Spinal cord (tissue), 10 donors: ENCODE results near the gene XCL2. TPM values are rescaled to one million over a fixed set of nuclear protein-coding genes. Genes with fewer than 3 reads are reported as not detected.
"Not testable (repeated sequence)": the region's sequence is repeated elsewhere in the genome, so short reads cannot be mapped to it uniquely, and the experiment has no call there.

Experiments
- DNase-seq, 6 donors: peaks; one replicate each; pipeline versions ENCODE4 v3.0.0 to v3.0.0-alpha.2; 2013 to 2015; ENCODE audit warnings: low spot score in 6 of 6, low read depth in 4 of 6
- H3K27ac ChIP-seq: one replicate; pipeline ENCODE4 v1.5.1; 2013; ENCODE audit warnings: low read depth, low read length, control low read depth
- H3K27me3 ChIP-seq: one replicate; pipeline ENCODE4 v1.6.1; 2013; ENCODE audit warnings: low read length; ENCODE audit not compliant: control insufficient read depth, insufficient read depth
- H3K36me3 ChIP-seq: one replicate; pipeline ENCODE4 v1.6.1; 2013; ENCODE audit warnings: low read length; ENCODE audit not compliant: control insufficient read depth, insufficient read depth
- H3K4me1 ChIP-seq: one replicate; pipeline ENCODE4 v1.6.1; 2013; ENCODE audit warnings: low read length; ENCODE audit not compliant: control insufficient read depth, insufficient read depth
- H3K4me3 ChIP-seq: one replicate; pipeline ENCODE4 v1.5.1; 2013; ENCODE audit warnings: low read depth, low read length, control low read depth
- H3K9me3 ChIP-seq: one replicate; pipeline ENCODE4 v1.6.1; 2013; ENCODE audit warnings: low read length; ENCODE audit not compliant: control insufficient read depth, insufficient read depth
- WGBS: methylation state at CpG from one replicate; pipeline ENCODE4 v1.1.5; 2013; ENCODE audit warnings: missing lambda C conversion rate; ENCODE audit not compliant: insufficient coverage; 5-methylcytosine and 5-hydroxymethylcytosine counted together
- polyA plus RNA-seq, 2 donors: library from polyadenylated mRNA; unstranded; fragments of 120-200 nt; gene quantifications; one replicate each; pipeline ENCODE4 v1.2.1, GENCODE V29; 2013; ENCODE audit not compliant: insufficient read length in 2 of 2
- total RNA-seq, 2 donors: library from RNA; depleted of rRNA in 1 of 2; stranded (reverse); fragments of 120-200 nt in 1 of 2; fragments of >200 nt in 1 of 2; gene quantifications; one replicate each; pipeline versions ENCODE4 v1.2.3 to v1.2.4, GENCODE V29; 2013 to 2014
- donor health status: healthy.

The XCL2 gene
- total and polyA plus RNA-seq, 4 donors, result 0.33 TPM; not detected in 3

- H3K27ac ChIP-seq, H3K36me3 ChIP-seq, DNase-seq, H3K4me3 ChIP-seq, H3K9me3 ChIP-seq, H3K4me1 ChIP-seq, H3K27me3 ChIP-seq: not testable (repeated sequence)
- WGBS, result 86% methylated on average over 4 of the region's 7 CpGs
Measured at GRCh38 chr1:168580991-168581390, 37.2 kb upstream of the XCL2 start.

GRCh38 chr1:168580290-168580689 lies 36.5 kb upstream of the XCL2 start:
- WGBS, result no CpG with 5 or more reads among the region's 2 CpGs
- not testable (repeated sequence) for H3K27me3 ChIP-seq, H3K9me3 ChIP-seq

GRCh38 chr1:168578531-168579185 lies 34.9 kb upstream of the XCL2 start:
- not testable (repeated sequence) for H3K27me3 ChIP-seq, H3K9me3 ChIP-seq, H3K4me1 ChIP-seq, H3K27ac ChIP-seq, H3K36me3 ChIP-seq, DNase-seq, H3K4me3 ChIP-seq
- 71% methylated on average over 2 of the region's 2 CpGs for WGBS

More at GRCh38 chr1:168580290-168580689, 36.5 kb upstream of the XCL2 start:
- not testable (repeated sequence) for H3K4me3 ChIP-seq, DNase-seq, H3K4me1 ChIP-seq, H3K27ac ChIP-seq, H3K36me3 ChIP-seq

- H3K27me3 ChIP-seq, DNase-seq, H3K36me3 ChIP-seq, H3K27ac ChIP-seq, H3K4me1 ChIP-seq, H3K4me3 ChIP-seq, H3K9me3 ChIP-seq: not testable (repeated sequence)
- WGBS, result no CpG with 5 or more reads among the region's 6 CpGs
Measured at GRCh38 chr1:168576245-168576688, 32.5 kb upstream of the XCL2 start, which contains the start of gene XCL1. TSS of gene XCL1 (plus strand) at chr1:168576605. CDS start at chr1:168576638, 33 bp downstream.

- H3K27ac ChIP-seq, H3K27me3 ChIP-seq, H3K36me3 ChIP-seq, H3K4me3 ChIP-seq, H3K9me3 ChIP-seq, H3K4me1 ChIP-seq, DNase-seq: not testable (repeated sequence)
- WGBS, result no CpG with 5 or more reads among the region's 4 CpGs
Measured at GRCh38 chr1:168574234-168574633, 30.4 kb upstream of the XCL2 start.

GRCh38 chr1:168572633-168573032 lies 28.8 kb upstream of the XCL2 start:
- WGBS, result 100% methylated on average over 2 of the region's 3 CpGs
- Histone ChIP-seq H3K27ac (no peak overlapping the region), H3K4me1 (no peaks in the 10 kb centered on the region), H3K4me3 (no peak overlapping the region), H3K27me3 (no peaks in the 10 kb centered on the region), H3K36me3 (no peaks in the 10 kb centered on the region), H3K9me3 (no peaks in the 10 kb centered on the region)
- no peak for DNase-seq

- H3K4me3 ChIP-seq, result no peak overlapping the region
- no peaks in the 10 kb centered on the region for H3K9me3 ChIP-seq
- H3K4me1 ChIP-seq, result no peaks in the 10 kb centered on the region
- no peak overlapping the region for H3K27ac ChIP-seq
- H3K36me3 ChIP-seq, result no peaks in the 10 kb centered on the region
- no CpG with 5 or more reads among the region's 3 CpGs for WGBS
- H3K27me3 ChIP-seq, result no peaks in the 10 kb centered on the region
- no peak for DNase-seq
Measured at GRCh38 chr1:168570652-168571051, 26.9 kb upstream of the XCL2 start.

- Histone ChIP-seq H3K27me3 (no peaks in the 10 kb centered on the region), H3K9me3 (no peaks in the 10 kb centered on the region), H3K4me1 (no peaks in the 10 kb centered on the region), H3K36me3 (no peaks in the 10 kb centered on the region), H3K27ac (no peak overlapping the region), H3K4me3 (no peak overlapping the region)
- WGBS, result no CpG with 5 or more reads among the region's 1 CpG
- no peak for DNase-seq
Measured at GRCh38 chr1:168568346-168568745, 24.5 kb upstream of the XCL2 start.

- whole genome bisulfite sequencing, result no CpG with 5 or more reads among the region's 3 CpGs
- H3K9me3 ChIP-seq, result no peaks in the 10 kb centered on the region
- no peaks in the 10 kb centered on the region for H3K4me1 ChIP-seq
- no peaks in the 10 kb centered on the region for H3K27me3 ChIP-seq
- H3K4me3 ChIP-seq, result no peak overlapping the region
- no peak for DNase-seq
- H3K27ac ChIP-seq, result no peak overlapping the region
- H3K36me3 ChIP-seq, result no peaks in the 10 kb centered on the region
Measured at GRCh38 chr1:168567568-168567967, 23.8 kb upstream of the XCL2 start.

GRCh38 chr1:168567007-168567406 lies 23.2 kb upstream of the XCL2 start:
- H3K27ac ChIP-seq, result no peak overlapping the region
- no CpG with 5 or more reads among the region's 1 CpG for WGBS
- no peaks in the 10 kb centered on the region for H3K27me3 ChIP-seq
- H3K36me3 ChIP-seq, result no peaks in the 10 kb centered on the region
- H3K9me3 ChIP-seq, result no peaks in the 10 kb centered on the region
- DNase-seq, result no peak
- no peaks in the 10 kb centered on the region for H3K4me1 ChIP-seq
- H3K4me3 ChIP-seq, result no peak overlapping the region
